HepG2 (cell line): ENCODE results near the gene RABL6. TPM values are rescaled to one million over a fixed set of nuclear protein-coding genes. Genes with fewer than 3 reads are reported as not detected.

ENCODE experiments used
- BRD4 ChIP-seq: sonication (generic); formaldehyde crosslinking; IDR thresholded peaks from 2 replicates; pipeline ENCODE4 v1.4.0; 2020; ENCODE audit warnings: missing genetic modification reagents
- ERF ChIP-seq: IDR thresholded peaks from 2 replicates; pipeline ENCODE4 v1.6.1; 2018; ENCODE audit warnings: missing biosample characterization, missing genetic modification reagents
- ETV5 ChIP-seq: IDR thresholded peaks from 2 replicates; pipeline ENCODE4 v1.6.1; 2018; ENCODE audit warnings: missing biosample characterization, missing genetic modification reagents, inconsistent platforms, borderline replicate concordance
- FOSL2 ChIP-seq: sonication (generic); formaldehyde crosslinking; IDR thresholded peaks from 2 replicates; pipeline ENCODE4 v1.4.0; 2020; ENCODE audit warnings: missing genetic modification reagents
- IRF2 ChIP-seq: IDR thresholded peaks from 2 replicates; pipeline ENCODE4 v1.6.1; 2018; ENCODE audit warnings: missing genetic modification reagents, missing compliant biosample characterization
- MIER3 ChIP-seq: IDR thresholded peaks from 2 replicates; pipeline ENCODE4 v1.6.1; 2016; ENCODE audit warnings: missing compliant biosample characterization, borderline replicate concordance
- PAF1 ChIP-seq: IDR thresholded peaks from 2 replicates; pipeline ENCODE4 v1.6.1; 2016; ENCODE audit warnings: missing genetic modification reagents, missing compliant biosample characterization
- PHF8 ChIP-seq: sonication (generic); formaldehyde crosslinking; IDR thresholded peaks from 2 replicates; pipeline ENCODE4 v1.5.0; 2020; ENCODE audit warnings: missing genetic modification reagents
- RFX5 ChIP-seq: IDR thresholded peaks from 2 replicates; pipeline ENCODE4 v1.6.1; 2011; ENCODE audit warnings: low read depth, low read length, improper control_type of control experiment
- TAF1 ChIP-seq: sonication (generic); formaldehyde crosslinking; IDR thresholded peaks from 2 replicates; pipeline ENCODE4 v1.4.0; 2020; ENCODE audit warnings: missing genetic modification reagents
- ZBTB21 ChIP-seq: sonication (generic); formaldehyde crosslinking; IDR thresholded peaks from 2 replicates; pipeline ENCODE4 v1.4.0; 2020; ENCODE audit warnings: missing genetic modification reagents
- ZBTB42 ChIP-seq: sonication (generic); formaldehyde crosslinking; IDR thresholded peaks from 2 replicates; pipeline ENCODE4 v1.5.0; 2020; ENCODE audit warnings: mild to moderate bottlenecking, missing genetic modification reagents
- ZFP36L1 ChIP-seq: sonication (generic); formaldehyde crosslinking; IDR thresholded peaks from 2 replicates; pipeline ENCODE4 v1.8.0; 2022; ENCODE audit warnings: mild to moderate bottlenecking, missing genetic modification reagents, moderate library complexity
- ZMYM2 ChIP-seq: sonication (generic); formaldehyde crosslinking; IDR thresholded peaks from 2 replicates; pipeline ENCODE4 v1.8.0; 2022; ENCODE audit warnings: mild to moderate bottlenecking, missing genetic modification reagents
- ZNF607 ChIP-seq: sonication (generic); formaldehyde crosslinking; IDR thresholded peaks from 2 replicates; pipeline ENCODE4 v1.5.1; 2020; ENCODE audit warnings: missing genetic modification reagents, mild to moderate bottlenecking, borderline replicate concordance
- ZSCAN25 ChIP-seq: sonication (generic); formaldehyde crosslinking; IDR thresholded peaks from 2 replicates; pipeline ENCODE4 v1.8.0; 2022; ENCODE audit warnings: mild to moderate bottlenecking, missing genetic modification reagents
- polyA plus RNA-seq, 8 experiments: library from polyadenylated mRNA; depleted of rRNA in 3 of 8; stranded (reverse) in 7 of 8; unstranded in 1 of 8; fragments of >200 nt; fragmentation: Illumina TruSeq in 4 of 8; extraction: Trizol in 4 of 8; gene quantifications; 2 replicates each; pipeline versions ENCODE4 v1.2.1 to v1.2.3, GENCODE V29; 2011 to 2016; ENCODE audit warnings: low read depth in 4 of 8, missing spikeins in 1 of 8, mixed read lengths in 1 of 8; ENCODE audit not compliant: insufficient read depth in 1 of 8
- total RNA-seq, 5 experiments: library from RNA; depleted of rRNA; stranded (reverse); fragments of >200 nt; fragmentation: Illumina TruSeq; extraction: Trizol; gene quantifications; 2 replicates each; pipeline ENCODE4 v1.2.3, GENCODE V29; 2016; ENCODE audit warnings: low read depth in 1 of 5
- TF ChIP-seq, protein P1 (sequence below): sonication (generic); formaldehyde crosslinking; IDR thresholded peaks from 2 replicates; pipeline ENCODE4 v1.5.0; 2020; ENCODE audit warnings: mild to moderate bottlenecking, missing genetic modification reagents
- TF ChIP-seq, protein P2 (sequence below): sonication (generic); formaldehyde crosslinking; IDR thresholded peaks from 2 replicates; pipeline ENCODE4 v1.4.0; 2020; ENCODE audit warnings: missing genetic modification reagents, borderline replicate concordance
- TF ChIP-seq, protein P3 (sequence below): sonication (generic); formaldehyde crosslinking; IDR thresholded peaks from 2 replicates; pipeline ENCODE4 v1.5.1; 2020; ENCODE audit warnings: mild to moderate bottlenecking, missing genetic modification reagents, borderline replicate concordance
- TF ChIP-seq, protein P4 (sequence below): sonication (generic); formaldehyde crosslinking; IDR thresholded peaks from 2 replicates; pipeline ENCODE4 v1.8.0; 2023; ENCODE audit warnings: mild to moderate bottlenecking, missing genetic modification reagents

The RABL6 gene
- total and polyA plus RNA-seq, 2 of the 13 experiments (the other 11 are each of a cell fraction or from before 2014, with no cell fraction given) = 81.5 to 125 TPM

DNA sequence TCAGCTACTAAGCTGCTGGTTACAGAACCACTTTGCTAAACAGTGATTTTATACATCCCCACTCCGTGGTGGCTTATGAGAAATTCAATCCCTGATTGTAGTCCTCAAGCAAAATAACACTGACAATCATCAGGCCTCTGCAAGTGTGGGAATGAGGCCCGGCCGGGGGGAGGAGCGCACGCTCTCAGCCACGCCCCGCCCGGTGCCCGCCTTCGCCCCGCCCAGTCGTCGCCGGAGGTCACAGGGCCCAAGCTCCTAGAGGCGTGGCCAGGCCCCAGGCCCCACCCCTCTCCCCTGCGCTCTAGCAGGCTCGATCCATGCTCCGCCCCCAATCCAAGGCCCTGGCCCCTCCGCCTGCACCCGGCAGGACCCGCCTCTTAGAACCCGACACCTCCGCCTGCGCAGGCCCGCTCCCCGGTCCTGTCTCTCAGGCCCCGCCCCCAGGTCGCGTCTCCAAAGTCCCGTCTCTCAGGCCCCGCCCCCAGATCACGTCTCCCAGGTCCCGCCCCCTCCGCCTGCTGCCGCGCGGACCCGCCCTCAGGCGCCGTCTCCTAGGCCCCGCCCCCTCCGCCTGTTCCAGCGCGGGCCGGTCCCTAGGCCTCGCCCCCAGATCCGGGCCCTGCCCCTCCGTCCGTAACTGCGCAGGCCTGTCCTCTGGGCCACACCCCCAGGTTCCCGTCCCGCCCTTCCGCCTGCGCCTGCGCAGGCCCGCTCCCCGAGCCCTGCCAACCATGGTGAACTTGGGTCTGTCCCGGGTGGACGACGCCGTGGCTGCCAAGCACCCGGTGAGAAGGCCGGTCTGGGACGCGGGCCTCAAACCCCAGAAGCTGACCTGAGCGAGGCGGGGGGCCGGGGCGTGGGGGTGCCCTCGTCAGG, 16.9 kb upstream of the RABL6 start, which contains the start of gene TMEM141 (continued):
- TF ChIP-seq, protein P1, sequence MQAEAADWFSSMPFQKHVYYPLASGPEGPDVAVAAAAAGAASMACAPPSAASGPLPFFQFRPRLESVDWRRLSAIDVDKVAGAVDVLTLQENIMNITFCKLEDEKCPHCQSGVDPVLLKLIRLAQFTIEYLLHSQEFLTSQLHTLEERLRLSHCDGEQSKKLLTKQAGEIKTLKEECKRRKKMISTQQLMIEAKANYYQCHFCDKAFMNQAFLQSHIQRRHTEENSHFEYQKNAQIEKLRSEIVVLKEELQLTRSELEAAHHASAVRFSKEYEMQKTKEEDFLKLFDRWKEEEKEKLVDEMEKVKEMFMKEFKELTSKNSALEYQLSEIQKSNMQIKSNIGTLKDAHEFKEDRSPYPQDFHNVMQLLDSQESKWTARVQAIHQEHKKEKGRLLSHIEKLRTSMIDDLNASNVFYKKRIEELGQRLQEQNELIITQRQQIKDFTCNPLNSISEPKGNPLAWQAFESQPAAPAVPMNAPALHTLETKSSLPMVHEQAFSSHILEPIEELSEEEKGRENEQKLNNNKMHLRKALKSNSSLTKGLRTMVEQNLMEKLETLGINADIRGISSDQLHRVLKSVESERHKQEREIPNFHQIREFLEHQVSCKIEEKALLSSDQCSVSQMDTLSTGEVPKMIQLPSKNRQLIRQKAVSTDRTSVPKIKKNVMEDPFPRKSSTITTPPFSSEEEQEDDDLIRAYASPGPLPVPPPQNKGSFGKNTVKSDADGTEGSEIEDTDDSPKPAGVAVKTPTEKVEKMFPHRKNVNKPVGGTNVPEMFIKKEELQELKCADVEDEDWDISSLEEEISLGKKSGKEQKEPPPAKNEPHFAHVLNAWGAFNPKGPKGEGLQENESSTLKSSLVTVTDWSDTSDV = 0 out of 2 replicates have a peak, but pooled peaks have one; percentile 7
- peak; percentile 72; the same call in 1 of the 2 replicates for TF ChIP-seq BRD4
- TF ChIP-seq FOSL2 (CRISPR knock-in tag) = peak; percentile 0; the same call in 1 of the 2 replicates
- TF ChIP-seq, protein P2, sequence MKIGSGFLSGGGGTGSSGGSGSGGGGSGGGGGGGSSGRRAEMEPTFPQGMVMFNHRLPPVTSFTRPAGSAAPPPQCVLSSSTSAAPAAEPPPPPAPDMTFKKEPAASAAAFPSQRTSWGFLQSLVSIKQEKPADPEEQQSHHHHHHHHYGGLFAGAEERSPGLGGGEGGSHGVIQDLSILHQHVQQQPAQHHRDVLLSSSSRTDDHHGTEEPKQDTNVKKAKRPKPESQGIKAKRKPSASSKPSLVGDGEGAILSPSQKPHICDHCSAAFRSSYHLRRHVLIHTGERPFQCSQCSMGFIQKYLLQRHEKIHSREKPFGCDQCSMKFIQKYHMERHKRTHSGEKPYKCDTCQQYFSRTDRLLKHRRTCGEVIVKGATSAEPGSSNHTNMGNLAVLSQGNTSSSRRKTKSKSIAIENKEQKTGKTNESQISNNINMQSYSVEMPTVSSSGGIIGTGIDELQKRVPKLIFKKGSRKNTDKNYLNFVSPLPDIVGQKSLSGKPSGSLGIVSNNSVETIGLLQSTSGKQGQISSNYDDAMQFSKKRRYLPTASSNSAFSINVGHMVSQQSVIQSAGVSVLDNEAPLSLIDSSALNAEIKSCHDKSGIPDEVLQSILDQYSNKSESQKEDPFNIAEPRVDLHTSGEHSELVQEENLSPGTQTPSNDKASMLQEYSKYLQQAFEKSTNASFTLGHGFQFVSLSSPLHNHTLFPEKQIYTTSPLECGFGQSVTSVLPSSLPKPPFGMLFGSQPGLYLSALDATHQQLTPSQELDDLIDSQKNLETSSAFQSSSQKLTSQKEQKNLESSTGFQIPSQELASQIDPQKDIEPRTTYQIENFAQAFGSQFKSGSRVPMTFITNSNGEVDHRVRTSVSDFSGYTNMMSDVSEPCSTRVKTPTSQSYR (CRISPR knock-in tag) = peak; percentile 42; the same call in 1 of the 2 replicates
- TF ChIP-seq MIER3 (CRISPR knock-in tag) = peak; percentile 53; the same call in 1 of the 2 replicates
- TF ChIP-seq IRF2 (CRISPR knock-in tag) = peak; percentile 34
- TF ChIP-seq TAF1 (CRISPR knock-in tag) = peak; percentile 84
- peak; percentile 32; the same call in 1 of the 2 replicates for TF ChIP-seq ETV5 (CRISPR knock-in tag)
- TF ChIP-seq, protein P3, sequence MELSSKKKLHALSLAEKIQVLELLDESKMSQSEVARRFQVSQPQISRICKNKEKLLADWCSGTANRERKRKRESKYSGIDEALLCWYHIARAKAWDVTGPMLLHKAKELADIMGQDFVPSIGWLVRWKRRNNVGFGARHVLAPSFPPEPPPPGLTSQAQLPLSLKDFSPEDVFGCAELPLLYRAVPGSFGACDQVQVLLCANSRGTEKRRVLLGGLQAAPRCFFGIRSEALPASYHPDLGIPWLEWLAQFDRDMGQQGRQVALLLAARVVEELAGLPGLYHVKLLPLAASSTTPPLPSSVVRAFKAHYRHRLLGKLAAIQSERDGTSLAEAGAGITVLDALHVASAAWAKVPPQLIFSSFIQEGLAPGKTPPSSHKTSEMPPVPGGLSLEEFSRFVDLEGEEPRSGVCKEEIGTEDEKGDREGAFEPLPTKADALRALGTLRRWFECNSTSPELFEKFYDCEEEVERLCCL (CRISPR knock-in tag) = peak; percentile 70; the same call in 1 of the 2 replicates
- peak; percentile 82; the same call in 1 of the 2 replicates for TF ChIP-seq ZNF607 (CRISPR knock-in tag)
- 0 out of 2 replicates have a peak, but pooled peaks have one; percentile 15 for TF ChIP-seq ZSCAN25
- TF ChIP-seq ZFP36L1 (CRISPR knock-in tag) = 0 out of 2 replicates have a peak, but pooled peaks have one; percentile 11
- TF ChIP-seq ZBTB42 (CRISPR knock-in tag) = no peak
- TF ChIP-seq PHF8 (CRISPR knock-in tag) = peak; percentile 51
- TF ChIP-seq ERF (CRISPR knock-in tag) = peak; percentile 23; the same call in 1 of the 2 replicates
- TF ChIP-seq ZMYM2 (CRISPR knock-in tag) = no peak
- TF ChIP-seq RFX5 = no peak
- TF ChIP-seq, protein P4, sequence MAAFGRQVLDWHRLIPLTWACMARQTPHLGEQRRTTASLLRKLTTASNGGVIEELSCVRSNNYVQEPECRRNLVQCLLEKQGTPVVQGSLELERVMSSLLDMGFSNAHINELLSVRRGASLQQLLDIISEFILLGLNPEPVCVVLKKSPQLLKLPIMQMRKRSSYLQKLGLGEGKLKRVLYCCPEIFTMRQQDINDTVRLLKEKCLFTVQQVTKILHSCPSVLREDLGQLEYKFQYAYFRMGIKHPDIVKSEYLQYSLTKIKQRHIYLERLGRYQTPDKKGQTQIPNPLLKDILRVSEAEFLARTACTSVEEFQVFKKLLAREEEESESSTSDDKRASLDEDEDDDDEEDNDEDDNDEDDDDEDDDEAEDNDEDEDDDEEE (CRISPR knock-in tag) = 0 out of 2 replicates have a peak, but pooled peaks have one; percentile 20
- TF ChIP-seq ZBTB21 (CRISPR knock-in tag) = no peak
- TF ChIP-seq PAF1 (CRISPR knock-in tag) = no peak
